ENCODE data around the gene JAKMIP1. TPM values are rescaled to one million over a fixed set of nuclear protein-coding genes. Genes with fewer than 3 reads are reported as not detected.

The JAKMIP1 gene
- total RNA-seq, 4 donors from 2014 or later, result 0.39 to 4.5 (median 1.9) TPM; not detected in 1

- 88 to 92% methylated on average over 4 to 11 of the region's 12 CpGs for WGBS, 2 donors (ENCODE audit: low coverage in 1 of 2)
- Histone ChIP-seq H3K9me3 (peaks cover 0 to 55% (median 0%) of the 10 kb centered on the region in 3 donors), H3K36me3 (no peaks in the 10 kb centered on the region), H3K27me3 (peaks cover 28% of the 10 kb centered on the region), H3K4me3 (no peak overlapping the region), H3K27ac (no peak overlapping the region), H3K4me1 (no peaks in the 10 kb centered on the region)
- ATAC-seq, result no peak
- TF ChIP-seq POLR2A (IDR thresholded peaks at IDR 0.05) (no peak), POLR2AphosphoS5 (IDR thresholded peaks at IDR 0.05) (no peak), EP300 (IDR thresholded peaks at IDR 0.05) (no peak), CTCF (IDR thresholded peaks at IDR 0.05) (no peak)
These were observed 141.6 kb downstream of the JAKMIP1 start for GRCh38 chr4:6058531-6059374.

GRCh38 chr4:6056976-6057766 lies 143.2 kb downstream of the JAKMIP1 start:
- Histone ChIP-seq H3K27me3 (peaks cover 13% of the 10 kb centered on the region), H3K4me3 (no peak overlapping the region), H3K9me3 (peaks cover 0 to 52% (median 0%) of the 10 kb centered on the region in 3 donors), H3K36me3 (no peaks in the 10 kb centered on the region), H3K4me1 (no peaks in the 10 kb centered on the region), H3K27ac (no peak overlapping the region)
- no peak for ATAC-seq
- WGBS, 2 donors (ENCODE audit: low coverage in 1 of 2), result 80% methylated on average over 5 of the region's 15 CpGs; no CpG with 5 or more reads in 1 of the 2 donors
- TF ChIP-seq POLR2A (IDR thresholded peaks at IDR 0.05), result no peak
- TF ChIP-seq POLR2AphosphoS5 (IDR thresholded peaks at IDR 0.05), result no peak
- no peak for TF ChIP-seq EP300 (IDR thresholded peaks at IDR 0.05)
- no peak for TF ChIP-seq CTCF (IDR thresholded peaks at IDR 0.05)

GRCh38 chr4:6055436-6055835 lies 144.9 kb downstream of the JAKMIP1 start:
- TF ChIP-seq POLR2AphosphoS5 (IDR thresholded peaks at IDR 0.05) (no peak), EP300 (IDR thresholded peaks at IDR 0.05) (no peak), POLR2A (IDR thresholded peaks at IDR 0.05) (no peak), CTCF (IDR thresholded peaks at IDR 0.05) (no peak)
- ATAC-seq, result no peak
- no peaks in the 10 kb centered on the region for H3K4me1 ChIP-seq
- peaks cover 8% of the 10 kb centered on the region for H3K27me3 ChIP-seq
- peaks cover 0 to 39% (median 0%) of the 10 kb centered on the region in 3 donors for H3K9me3 ChIP-seq
- H3K4me3 ChIP-seq, result no peak overlapping the region
- H3K27ac ChIP-seq, result no peak overlapping the region
- WGBS, 2 donors (ENCODE audit: low coverage in 1 of 2), result 70 to 100% methylated on average over 1 to 3 of the region's 4 CpGs
- H3K36me3 ChIP-seq, result no peaks in the 10 kb centered on the region

DNA sequence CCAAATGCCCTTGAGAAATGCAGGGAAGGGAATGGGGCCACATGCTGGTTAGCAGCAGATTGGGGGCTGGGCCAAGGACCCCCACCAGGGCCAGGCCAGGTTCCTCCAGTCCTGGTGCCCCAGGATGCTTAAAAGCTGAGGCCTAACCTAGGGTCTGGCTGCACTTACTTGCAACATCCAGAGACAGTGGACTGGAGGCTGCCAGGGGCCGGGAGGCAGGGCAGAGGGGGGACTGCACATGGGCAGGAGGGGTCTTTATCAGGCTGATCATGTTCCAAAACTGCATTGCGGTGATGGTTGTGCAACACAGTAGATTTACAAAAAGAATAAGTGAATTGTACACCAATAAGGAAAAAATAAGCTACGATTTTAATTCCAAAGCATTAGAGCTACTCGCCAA lies 145.3 kb downstream of the JAKMIP1 start:
- H3K36me3 ChIP-seq, result no peaks in the 10 kb centered on the region
- WGBS, 2 donors (ENCODE audit: low coverage in 1 of 2), result 92% methylated on average over 3 of the region's 4 CpGs; no CpG with 5 or more reads in 1 of the 2 donors
- H3K9me3 ChIP-seq, result peaks cover 0 to 35% (median 0%) of the 10 kb centered on the region in 3 donors
- no peak overlapping the region for H3K4me3 ChIP-seq
- no peak overlapping the region for H3K27ac ChIP-seq
- TF ChIP-seq POLR2AphosphoS5 (IDR thresholded peaks at IDR 0.05), result no peak
- peaks cover 12% of the 10 kb centered on the region for H3K27me3 ChIP-seq
- ATAC-seq, result no peak
- H3K4me1 ChIP-seq, result no peaks in the 10 kb centered on the region

- 64 to 68% methylated on average over 9 to 11 of the region's 16 CpGs for WGBS, 2 donors (ENCODE audit: low coverage in 1 of 2)
- no peak for TF ChIP-seq CTCF (IDR thresholded peaks at IDR 0.05)
- TF ChIP-seq EP300 (IDR thresholded peaks at IDR 0.05), result no peak
- no peak for TF ChIP-seq POLR2A (IDR thresholded peaks at IDR 0.05)
- no peak for TF ChIP-seq POLR2AphosphoS5 (IDR thresholded peaks at IDR 0.05)
- Histone ChIP-seq H3K4me1 (no peaks in the 10 kb centered on the region), H3K36me3 (no peaks in the 10 kb centered on the region), H3K4me3 (no peak overlapping the region), H3K27ac (no peak overlapping the region), H3K27me3 (peaks cover 15% of the 10 kb centered on the region), H3K9me3 (peaks cover 0 to 28% (median 0%) of the 10 kb centered on the region in 3 donors)
- ATAC-seq, result no peak
These were observed 146.0 kb downstream of the JAKMIP1 start for GRCh38 chr4:6054162-6054922.
